Endodermal cell (in vitro differentiated cells): Measurements from ENCODE around the gene SELENOV. TPM values are rescaled to one million over a fixed set of nuclear protein-coding genes. Genes with fewer than 3 reads are reported as not detected.

Source experiments
- DNase-seq: peaks from one replicate; pipeline ENCODE4 v3.0.0-alpha.2; 2017
- H3K27ac ChIP-seq: 2 replicates; pipeline ENCODE4 v1.5.1; 2013; ENCODE audit warnings: mild to moderate bottlenecking, low read depth, low read length, moderate library complexity
- H3K27me3 ChIP-seq: 2 replicates; pipeline ENCODE4 v1.6.1; 2013; ENCODE audit warnings: mild to moderate bottlenecking, low read length, moderate library complexity; ENCODE audit not compliant: insufficient read depth, control insufficient read depth, poor library complexity, severe bottlenecking
- H3K36me3 ChIP-seq: 2 replicates; pipeline ENCODE4 v1.7.0; 2013; ENCODE audit warnings: mild to moderate bottlenecking, low read length, moderate library complexity; ENCODE audit not compliant: control insufficient read depth, insufficient read depth
- H3K4me1 ChIP-seq: one replicate; pipeline ENCODE4 v1.7.0; 2013; ENCODE audit warnings: low read length; ENCODE audit not compliant: control insufficient read depth, insufficient read depth
- H3K4me3 ChIP-seq: 2 replicates; pipeline ENCODE4 v1.5.1; 2013; ENCODE audit warnings: mild to moderate bottlenecking, low read length, moderate library complexity
- H3K9ac ChIP-seq: 2 replicates; pipeline ENCODE4 v1.6.1; 2013; ENCODE audit warnings: mild to moderate bottlenecking, low read length, moderate library complexity; ENCODE audit not compliant: poor library complexity, severe bottlenecking; ENCODE audit errors: extremely low read depth
- H3K9me3 ChIP-seq: 2 replicates; pipeline ENCODE4 v1.6.1; 2013; ENCODE audit warnings: mild to moderate bottlenecking, low read length, moderate library complexity; ENCODE audit not compliant: control insufficient read depth
- H3K27ac Mint-ChIP-seq: 2 replicates; pipeline ENCODE4 v1.8.0; 2020; ENCODE audit warnings: mixed read lengths
- H3K27me3 Mint-ChIP-seq: 2 replicates; pipeline ENCODE4 v1.8.0; 2021; ENCODE audit warnings: mild to moderate bottlenecking, mixed read lengths; ENCODE audit not compliant: insufficient read depth
- H3K36me3 Mint-ChIP-seq: 2 replicates; pipeline ENCODE4 v1.8.0; 2020; ENCODE audit warnings: low read depth, mixed read lengths
- H3K4me1 Mint-ChIP-seq: 2 replicates; pipeline ENCODE4 v1.8.0; 2020; ENCODE audit warnings: mixed read lengths
- H3K4me3 Mint-ChIP-seq: 2 replicates; pipeline ENCODE4 v1.8.0; 2020; ENCODE audit warnings: mild to moderate bottlenecking, moderate library complexity, mixed read lengths
- H3K9me3 Mint-ChIP-seq: 2 replicates; pipeline ENCODE4 v1.8.0; 2020; ENCODE audit warnings: mild to moderate bottlenecking, mixed read lengths
- WGBS, 2 experiments: methylation state at CpG; one replicate each; pipeline versions ENCODE4 v1.1.5 to v1.1.7; 2013; ENCODE audit warnings: missing lambda C conversion rate in 2 of 2, mixed read lengths in 1 of 2; ENCODE audit not compliant: insufficient coverage in 1 of 2, insufficient read length in 1 of 2; 5-methylcytosine and 5-hydroxymethylcytosine counted together
- total RNA-seq, 2 donors: library from RNA; stranded (reverse); fragmentation: NEBNext Ultra II Directional in 1 of 2; extraction: Animal tissue kit (Norgen Biotek cat#: 25700) in 1 of 2; gene quantifications; 2 replicates in 1 of 2; 3 replicates in 1 of 2; pipeline ENCODE4 v1.2.1, GENCODE V29; 2021
- TF ChIP-seq, protein P1 (sequence below): fragments of 200-600 bp; sonication (generic); conservative IDR thresholded peaks from 2 replicates; pipeline ENCODE4 v1.5.0; 2021; ENCODE audit warnings: antibody characterized with exemption, mild to moderate bottlenecking

SELENOV gene
- total RNA-seq, 2 donors from 2014 or later = 8.7 to 15.3 TPM

DNA sequence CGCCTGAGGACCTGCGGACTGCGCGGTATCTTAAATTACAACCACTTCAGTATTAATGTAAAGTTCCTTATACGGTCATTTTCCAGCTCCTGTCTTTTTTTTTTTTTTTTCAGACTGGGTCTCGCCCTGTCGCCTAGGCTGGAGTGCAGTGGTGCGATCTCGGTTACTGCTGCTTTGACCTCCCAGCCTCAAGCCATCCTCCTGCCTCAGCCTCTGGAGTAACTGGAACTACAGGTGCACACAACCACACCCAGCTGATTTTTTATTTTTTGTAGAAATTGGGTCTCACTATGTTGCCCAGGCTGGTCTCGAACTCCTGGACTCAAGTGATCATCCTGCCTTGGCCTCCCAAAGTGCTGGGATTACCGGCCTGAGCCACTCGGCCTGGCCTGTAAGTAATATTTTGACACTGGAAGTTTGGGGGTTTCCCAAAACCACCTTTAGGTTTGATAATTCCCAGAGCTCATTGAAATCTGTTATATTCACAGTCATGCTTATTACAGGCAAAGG, 18.1 kb downstream of the SELENOV start:
- Mint-ChIP-seq H3K4me1 (peaks cover 6% of the 10 kb centered on the region), H3K4me3 (peak overlapping the region; percentile 79), H3K27me3 (peaks cover 7% of the 10 kb centered on the region), H3K9me3 (no peaks in the 10 kb centered on the region), H3K27ac (no peak overlapping the region), H3K36me3 (peaks cover 4% of the 10 kb centered on the region)
- TF ChIP-seq, protein P1, sequence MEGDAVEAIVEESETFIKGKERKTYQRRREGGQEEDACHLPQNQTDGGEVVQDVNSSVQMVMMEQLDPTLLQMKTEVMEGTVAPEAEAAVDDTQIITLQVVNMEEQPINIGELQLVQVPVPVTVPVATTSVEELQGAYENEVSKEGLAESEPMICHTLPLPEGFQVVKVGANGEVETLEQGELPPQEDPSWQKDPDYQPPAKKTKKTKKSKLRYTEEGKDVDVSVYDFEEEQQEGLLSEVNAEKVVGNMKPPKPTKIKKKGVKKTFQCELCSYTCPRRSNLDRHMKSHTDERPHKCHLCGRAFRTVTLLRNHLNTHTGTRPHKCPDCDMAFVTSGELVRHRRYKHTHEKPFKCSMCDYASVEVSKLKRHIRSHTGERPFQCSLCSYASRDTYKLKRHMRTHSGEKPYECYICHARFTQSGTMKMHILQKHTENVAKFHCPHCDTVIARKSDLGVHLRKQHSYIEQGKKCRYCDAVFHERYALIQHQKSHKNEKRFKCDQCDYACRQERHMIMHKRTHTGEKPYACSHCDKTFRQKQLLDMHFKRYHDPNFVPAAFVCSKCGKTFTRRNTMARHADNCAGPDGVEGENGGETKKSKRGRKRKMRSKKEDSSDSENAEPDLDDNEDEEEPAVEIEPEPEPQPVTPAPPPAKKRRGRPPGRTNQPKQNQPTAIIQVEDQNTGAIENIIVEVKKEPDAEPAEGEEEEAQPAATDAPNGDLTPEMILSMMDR = no peak
- H3K9ac ChIP-seq = no peak overlapping the region
- H3K27me3 ChIP-seq = no peaks in the 10 kb centered on the region
- 8 to 37% methylated on average over 4 to 12 of the region's 12 CpGs for WGBS, 2 experiments
- peaks cover under 1% of the 10 kb centered on the region for H3K36me3 ChIP-seq
- no peak overlapping the region for H3K27ac ChIP-seq
- H3K4me3 ChIP-seq = no peak overlapping the region
- DNase-seq = no peak
- H3K9me3 ChIP-seq = peaks cover 7% of the 10 kb centered on the region
- no peaks in the 10 kb centered on the region for H3K4me1 ChIP-seq

DNA sequence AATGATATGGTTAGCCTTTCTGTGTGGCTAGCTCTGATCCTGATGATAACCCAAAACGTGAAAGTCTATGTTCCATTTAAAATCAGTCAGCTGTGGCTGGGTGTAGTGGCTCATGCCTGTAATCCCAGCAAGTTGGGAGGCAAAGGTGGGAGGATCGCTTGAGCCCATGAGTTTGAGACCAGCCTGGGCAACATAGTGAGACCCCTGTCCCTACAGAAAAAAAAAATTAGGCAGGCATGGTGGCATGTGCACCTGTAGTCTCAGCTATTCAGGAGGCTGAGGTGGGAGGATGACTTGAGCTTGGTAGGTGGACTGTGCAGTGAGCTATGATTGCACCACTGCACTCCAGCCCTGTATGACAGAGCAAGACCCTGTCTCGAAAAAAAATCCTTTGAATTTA, 18.9 kb downstream of the SELENOV start:
- 77 to 87% methylated on average over 3 of the region's 3 CpGs for WGBS, 2 experiments
- no peaks in the 10 kb centered on the region for H3K27me3 ChIP-seq
- no peak overlapping the region for H3K27ac Mint-ChIP-seq
- no peaks in the 10 kb centered on the region for H3K36me3 Mint-ChIP-seq
- no peak overlapping the region for H3K9ac ChIP-seq
- no peak overlapping the region for H3K4me3 Mint-ChIP-seq
- no peak overlapping the region for H3K27ac ChIP-seq
- no peak for DNase-seq
- H3K36me3 ChIP-seq = peaks cover 5% of the 10 kb centered on the region
- H3K4me3 ChIP-seq = no peak overlapping the region
- no peaks in the 10 kb centered on the region for H3K4me1 ChIP-seq
- H3K9me3 Mint-ChIP-seq = no peaks in the 10 kb centered on the region
- TF ChIP-seq, protein P1 = no peak
- H3K27me3 Mint-ChIP-seq = peaks cover 7% of the 10 kb centered on the region
- H3K9me3 ChIP-seq = peaks cover 7% of the 10 kb centered on the region
- H3K4me1 Mint-ChIP-seq = peaks cover 10% of the 10 kb centered on the region

DNA sequence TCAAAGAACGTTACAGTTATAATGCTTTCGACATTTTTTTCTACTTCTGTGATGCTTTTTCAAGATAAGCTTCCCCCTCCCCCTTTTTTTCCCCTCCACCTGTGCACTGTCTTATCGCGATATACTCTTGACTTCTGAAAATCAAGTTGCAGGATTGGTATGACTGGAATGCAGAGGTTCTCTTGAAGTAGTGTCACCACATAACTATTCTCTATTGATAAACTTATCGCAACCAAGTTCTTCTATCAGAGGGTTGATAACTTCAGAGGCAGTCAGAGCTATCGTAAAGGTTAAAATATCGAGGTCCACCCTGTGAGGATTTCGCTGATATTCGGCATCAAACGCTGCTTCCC, 24.2 kb downstream of the SELENOV start:
- peak overlapping the region; percentile 97 for H3K27ac Mint-ChIP-seq
- TF ChIP-seq, protein P1 = no peak
- H3K9ac ChIP-seq = peak overlapping the region; percentile 99
- whole genome bisulfite sequencing, 2 experiments = 8 to 10% methylated on average over 6 to 8 of the region's 10 CpGs
- H3K4me3 Mint-ChIP-seq = peak overlapping the region; percentile 87
- H3K27ac ChIP-seq = peak overlapping the region; percentile 85
- H3K27me3 Mint-ChIP-seq = peaks cover 3% of the 10 kb centered on the region
- no peaks in the 10 kb centered on the region for H3K9me3 ChIP-seq
- peak overlapping the region; percentile 95 for H3K4me3 ChIP-seq
- no peaks in the 10 kb centered on the region for H3K36me3 Mint-ChIP-seq
- H3K4me1 Mint-ChIP-seq = peaks cover 24% of the 10 kb centered on the region
- H3K4me1 ChIP-seq = no peaks in the 10 kb centered on the region
- H3K9me3 Mint-ChIP-seq = no peaks in the 10 kb centered on the region
- H3K36me3 ChIP-seq = peaks cover 5% of the 10 kb centered on the region
- DNase-seq = no peak
- no peaks in the 10 kb centered on the region for H3K27me3 ChIP-seq
